GM12874 (cell line): Measurements from ENCODE around the gene C7orf25.

Source experiments
- TF ChIP-seq, protein P1 (sequence below): IDR thresholded peaks from 2 replicates; pipeline ENCODE4 v1.5.1; 2011; ENCODE audit warnings: low read depth, mild to moderate bottlenecking, control low read depth, low read length, moderate library complexity; ENCODE audit not compliant: insufficient read depth

Gene C7orf25

DNA sequence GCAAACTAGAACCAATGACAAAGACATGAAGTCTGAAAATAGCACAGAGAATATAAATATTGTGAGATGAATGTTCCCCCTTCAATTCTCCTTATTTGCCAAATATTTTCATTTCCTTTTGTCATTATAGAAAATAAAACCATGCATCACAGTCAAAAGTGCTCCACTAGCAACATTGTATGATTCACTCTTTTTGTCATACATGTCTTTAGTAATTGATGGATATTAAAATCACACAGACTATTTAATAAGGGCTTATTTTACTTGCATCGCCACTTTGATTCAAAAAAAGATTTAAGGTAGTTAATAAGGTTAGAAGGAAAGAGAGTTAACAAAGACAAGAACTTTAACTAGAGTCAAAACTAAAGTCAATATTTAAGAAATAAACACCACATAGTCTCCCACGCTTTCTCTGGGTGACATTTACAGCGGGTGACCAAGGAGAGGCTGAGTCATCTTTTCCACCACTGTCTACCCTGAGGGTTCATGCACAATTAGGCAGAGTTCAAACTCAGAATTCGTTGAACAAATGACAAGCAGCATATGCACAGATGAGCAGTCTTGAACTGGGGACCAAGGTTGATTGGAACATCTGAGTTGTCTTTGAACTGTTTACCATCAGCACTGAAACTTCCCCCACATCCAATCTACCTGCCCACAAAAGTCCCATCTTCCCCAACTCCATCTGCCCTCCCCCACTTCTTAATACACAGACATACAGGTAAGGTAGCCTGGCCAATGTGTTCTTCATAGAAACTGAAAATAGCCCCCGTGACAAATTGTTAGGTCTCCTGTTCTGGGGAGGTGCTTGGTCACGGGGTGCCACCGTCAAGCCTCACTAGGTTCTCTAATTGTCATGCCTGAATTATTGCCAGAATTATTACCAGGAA lies 42.5 kb downstream of the C7orf25 start:
- TF ChIP-seq, protein P1, sequence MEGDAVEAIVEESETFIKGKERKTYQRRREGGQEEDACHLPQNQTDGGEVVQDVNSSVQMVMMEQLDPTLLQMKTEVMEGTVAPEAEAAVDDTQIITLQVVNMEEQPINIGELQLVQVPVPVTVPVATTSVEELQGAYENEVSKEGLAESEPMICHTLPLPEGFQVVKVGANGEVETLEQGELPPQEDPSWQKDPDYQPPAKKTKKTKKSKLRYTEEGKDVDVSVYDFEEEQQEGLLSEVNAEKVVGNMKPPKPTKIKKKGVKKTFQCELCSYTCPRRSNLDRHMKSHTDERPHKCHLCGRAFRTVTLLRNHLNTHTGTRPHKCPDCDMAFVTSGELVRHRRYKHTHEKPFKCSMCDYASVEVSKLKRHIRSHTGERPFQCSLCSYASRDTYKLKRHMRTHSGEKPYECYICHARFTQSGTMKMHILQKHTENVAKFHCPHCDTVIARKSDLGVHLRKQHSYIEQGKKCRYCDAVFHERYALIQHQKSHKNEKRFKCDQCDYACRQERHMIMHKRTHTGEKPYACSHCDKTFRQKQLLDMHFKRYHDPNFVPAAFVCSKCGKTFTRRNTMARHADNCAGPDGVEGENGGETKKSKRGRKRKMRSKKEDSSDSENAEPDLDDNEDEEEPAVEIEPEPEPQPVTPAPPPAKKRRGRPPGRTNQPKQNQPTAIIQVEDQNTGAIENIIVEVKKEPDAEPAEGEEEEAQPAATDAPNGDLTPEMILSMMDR = no peak

DNA sequence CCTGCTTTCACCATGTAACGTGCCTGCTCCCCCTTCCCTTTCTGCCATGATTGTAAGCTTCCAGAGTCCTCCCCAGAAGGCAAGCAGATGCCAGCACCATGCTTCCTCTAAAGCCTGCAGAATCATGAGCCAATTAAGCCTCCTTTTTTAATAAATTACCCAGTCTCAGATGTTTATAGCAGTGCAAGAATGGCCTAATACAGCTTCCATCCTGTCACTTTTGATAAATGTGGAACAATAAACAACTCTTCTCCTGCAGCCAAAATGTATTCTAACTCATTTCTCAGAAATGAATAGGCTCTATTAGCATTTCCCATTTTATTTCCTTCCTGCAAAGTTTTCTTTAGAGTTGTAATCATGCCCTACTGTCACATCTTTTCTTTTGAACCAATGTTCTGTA lies 43.4 kb downstream of the C7orf25 start:
- TF ChIP-seq, protein P1 = no peak
